Measurements from ENCODE around the gene TMBIM6. TPM values are rescaled to one million over a fixed set of nuclear protein-coding genes. Genes with fewer than 3 reads are reported as not detected.
A peak's percentile ranks its signal among the peaks of the same experiment; 100 is the strongest.
"Not testable (repeated sequence)": the region's sequence is repeated elsewhere in the genome, so short reads cannot be mapped to it uniquely, and the experiment has no call there.

TMBIM6 gene
- total RNA-seq, 1 donor from 2014 or later: 334 TPM

DNA sequence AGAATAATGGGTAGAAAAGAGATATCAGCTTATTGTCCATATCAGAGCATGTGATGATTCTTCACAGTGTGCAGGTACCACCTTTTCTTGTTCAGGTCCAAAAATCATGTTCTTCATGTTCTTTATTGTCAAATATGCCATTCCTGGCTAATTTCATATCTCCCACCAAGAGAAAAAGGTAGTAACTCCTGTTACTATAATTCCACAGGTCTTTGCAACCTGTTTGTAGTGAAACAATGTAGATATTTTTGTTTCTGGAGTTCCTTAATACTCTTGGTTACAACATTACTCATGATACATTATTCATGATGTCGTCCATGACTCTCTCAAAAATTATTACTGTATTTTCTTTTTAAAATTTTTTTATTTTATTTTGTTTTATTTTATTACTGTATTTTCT lies 11.3 kb upstream of the TMBIM6 start:
- no peak for DNase-seq

DNA sequence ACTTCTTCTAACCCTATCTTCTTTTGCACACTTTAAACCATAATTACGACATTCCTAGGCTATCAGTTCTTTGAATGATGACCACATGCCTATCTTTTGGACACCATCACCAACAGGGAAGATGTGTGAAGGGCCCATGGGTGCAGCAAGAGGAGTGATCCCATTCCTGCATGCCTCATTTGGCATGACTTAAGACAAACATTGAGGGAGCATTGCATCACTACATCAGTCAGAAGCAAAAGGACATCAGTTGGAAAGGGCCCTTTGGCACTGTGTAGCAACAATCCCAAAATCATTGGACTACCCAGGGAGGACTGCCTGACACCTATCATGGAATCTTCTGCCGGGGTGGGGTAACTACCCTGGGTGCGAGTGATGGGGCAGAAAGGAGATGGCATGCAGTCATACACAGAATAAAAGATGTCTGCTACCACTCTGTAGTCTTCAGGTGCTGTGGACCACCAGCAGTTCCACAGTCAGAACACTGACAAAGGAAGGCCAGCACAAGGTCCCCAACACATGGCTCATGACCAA lies 10.7 kb upstream of the TMBIM6 start:
- DNase-seq: no peak

DNA sequence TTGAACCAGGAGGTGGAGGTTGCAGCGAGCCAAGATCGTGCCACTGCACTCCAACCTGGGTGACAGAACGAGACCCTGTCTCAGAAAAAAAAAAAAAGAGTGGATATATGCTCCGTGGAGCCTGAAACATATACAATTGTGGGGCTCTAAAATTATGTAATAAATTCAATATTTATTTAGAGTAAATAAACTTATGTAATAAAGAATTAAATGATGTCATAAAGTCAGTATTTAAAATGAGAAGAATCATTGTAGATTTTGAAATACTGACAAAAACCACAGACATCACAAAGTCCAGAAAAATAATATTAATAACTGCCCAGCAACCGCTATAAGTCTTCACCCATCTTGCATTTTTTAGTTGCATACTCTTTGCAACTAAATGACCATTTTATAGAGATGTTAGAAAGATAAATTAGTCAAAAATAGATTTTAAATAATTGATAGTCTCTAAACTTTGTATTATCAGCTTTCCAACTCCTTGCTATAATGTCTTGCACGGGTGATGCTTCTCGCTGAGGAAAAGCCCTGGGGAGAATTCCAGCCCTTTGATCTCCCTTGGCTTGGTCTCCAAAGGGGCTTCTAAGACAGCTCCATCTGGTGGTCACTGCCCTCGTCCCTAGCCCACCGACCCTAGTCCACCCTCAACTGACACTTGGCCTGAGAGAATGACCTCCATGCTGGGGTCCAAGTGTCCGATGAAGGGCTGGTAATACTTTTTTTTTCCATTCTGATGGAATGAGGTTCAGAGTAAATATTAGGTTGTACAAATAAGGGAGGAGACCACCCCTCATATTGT lies 7.9 kb upstream of the TMBIM6 start:
- no peak for DNase-seq

- DNase-seq: not testable (repeated sequence)
These were observed 6.5 kb upstream of the TMBIM6 start for GRCh38 chr12:49734900-49735299.

- DNase-seq: not testable (repeated sequence)
These were observed 2.6 kb upstream of the TMBIM6 start for GRCh38 chr12:49738721-49739120.

DNA sequence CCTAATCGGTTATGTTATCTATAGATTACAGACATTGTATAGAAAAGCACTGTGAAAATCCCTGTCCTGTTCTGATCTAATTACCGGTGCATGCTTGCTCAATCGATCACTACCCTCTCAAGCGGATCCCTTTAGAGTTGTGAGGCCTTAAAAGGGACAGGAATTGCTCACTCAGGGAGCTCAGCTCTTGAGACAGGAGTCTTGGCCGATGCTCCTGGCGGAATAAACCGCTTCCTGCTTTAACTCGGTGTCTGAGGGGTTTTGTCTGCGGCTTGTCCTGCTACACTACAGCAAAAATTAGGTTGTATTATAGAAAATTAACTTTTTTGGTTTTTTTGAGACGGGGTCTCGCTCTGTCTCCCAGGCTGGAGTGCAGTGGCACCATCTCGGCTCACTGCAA lies 1.1 kb upstream of the TMBIM6 start:
- DNase-seq: not testable (repeated sequence)

DNA sequence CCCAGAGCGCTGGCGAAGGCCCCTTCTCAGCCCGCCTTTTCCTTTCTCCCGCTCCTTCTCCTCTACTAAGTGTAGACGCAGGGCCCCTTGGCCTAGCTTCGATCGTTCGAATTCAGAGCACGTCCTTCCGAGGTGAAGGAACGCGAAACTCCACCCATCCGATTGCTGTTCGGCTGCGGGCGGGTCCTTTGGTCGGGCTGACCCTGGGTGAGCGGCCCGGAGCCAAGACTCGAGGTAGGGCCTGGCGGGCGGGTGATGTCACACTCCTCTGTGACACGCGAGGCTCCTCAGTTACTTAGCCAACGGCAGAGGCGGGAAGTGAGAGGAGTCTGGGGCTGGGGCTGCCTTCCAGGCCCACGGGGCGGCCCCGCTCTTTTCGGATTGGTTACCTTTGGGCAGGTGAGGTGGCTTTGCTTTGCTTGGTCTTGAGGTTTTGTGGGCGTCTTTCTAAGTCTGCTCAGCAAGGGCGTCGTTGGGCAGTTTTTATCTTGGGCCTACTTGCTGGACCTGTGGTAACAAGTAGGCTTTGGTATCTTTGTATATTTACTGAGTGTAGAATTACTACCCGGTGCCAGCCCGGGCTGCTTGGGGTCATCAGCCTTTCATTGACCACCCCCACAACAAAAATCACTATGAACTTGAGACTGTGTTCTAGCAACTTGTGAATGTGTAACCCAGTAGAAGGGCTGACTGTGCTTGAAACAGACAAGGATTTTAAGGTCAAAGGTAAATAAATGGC lies 694 bp downstream of the TMBIM6 start:
- peak; percentile 75 for DNase-seq

- no peak for DNase-seq
These were observed 3.1 kb downstream of the TMBIM6 start for GRCh38 chr12:49744363-49744885.

DNA sequence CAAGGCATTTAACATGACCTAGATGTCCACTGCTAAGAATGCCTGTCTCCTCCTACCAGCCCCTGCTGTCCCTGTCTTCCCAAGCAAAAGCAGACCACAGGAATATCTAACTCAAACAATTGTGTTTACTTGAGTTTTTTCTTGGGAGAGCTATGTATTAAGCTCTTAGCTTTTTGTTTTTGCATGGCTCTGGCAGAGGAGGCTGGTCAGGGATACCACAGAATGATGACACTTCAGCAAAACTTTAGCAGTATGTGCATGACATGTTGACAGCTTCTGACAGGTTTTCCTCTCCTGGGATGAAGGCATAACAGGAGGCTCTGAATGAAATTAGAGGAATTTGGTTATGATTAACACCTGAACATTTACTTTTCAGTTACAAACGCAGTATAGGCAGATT lies 6.9 kb downstream of the TMBIM6 start:
- DNase-seq: no peak

- DNase-seq: no peak
These were observed 7.4 kb downstream of the TMBIM6 start for GRCh38 chr12:49748800-49749199.

- no peak for DNase-seq
These were observed 9.0 kb downstream of the TMBIM6 start for GRCh38 chr12:49750027-49750995.

GRCh38 chr12:49750996-49751393 lies 9.6 kb downstream of the TMBIM6 start:
- no peak for DNase-seq

GRCh38 chr12:49761677-49762467 lies 20.5 kb downstream of the TMBIM6 start:
- no peak for DNase-seq

- no peak for DNase-seq
These were observed 21.1 kb downstream of the TMBIM6 start for GRCh38 chr12:49762468-49762847.

DNA sequence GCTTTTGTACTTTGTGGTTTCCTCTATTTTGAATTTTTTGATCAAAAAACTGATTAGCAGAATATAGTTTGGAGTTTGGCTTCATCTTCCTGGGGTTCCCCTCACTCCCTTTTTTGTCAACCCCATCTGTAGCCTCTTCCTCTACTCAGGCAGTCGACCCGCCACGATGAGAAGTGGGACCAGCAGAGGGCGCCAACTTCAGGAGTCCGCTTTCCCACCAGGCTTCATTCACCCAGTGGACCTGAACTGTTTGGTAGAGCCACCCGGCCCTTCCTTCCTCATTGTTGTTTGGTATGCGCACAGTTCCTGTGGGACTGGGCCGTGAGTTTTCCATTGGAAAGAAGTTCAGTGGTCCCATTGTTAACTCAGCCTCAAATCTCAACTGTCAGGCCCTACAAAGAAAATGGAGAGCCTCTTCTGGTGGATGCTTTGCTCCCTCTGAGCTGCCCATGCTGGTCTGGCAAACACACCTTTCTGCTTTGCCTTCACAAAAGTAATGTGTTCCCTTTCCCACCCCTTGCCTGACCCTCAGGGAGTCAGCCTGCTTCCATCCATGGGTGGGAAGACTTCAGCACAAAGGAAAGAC lies 21.7 kb downstream of the TMBIM6 start:
- DNase-seq: peak; percentile 69

GRCh38 chr12:49764126-49764525 lies 22.8 kb downstream of the TMBIM6 start:
- DNase-seq: no peak

GRCh38 chr12:49766115-49766455 lies 24.7 kb downstream of the TMBIM6 start:
- no peak for DNase-seq

DNA sequence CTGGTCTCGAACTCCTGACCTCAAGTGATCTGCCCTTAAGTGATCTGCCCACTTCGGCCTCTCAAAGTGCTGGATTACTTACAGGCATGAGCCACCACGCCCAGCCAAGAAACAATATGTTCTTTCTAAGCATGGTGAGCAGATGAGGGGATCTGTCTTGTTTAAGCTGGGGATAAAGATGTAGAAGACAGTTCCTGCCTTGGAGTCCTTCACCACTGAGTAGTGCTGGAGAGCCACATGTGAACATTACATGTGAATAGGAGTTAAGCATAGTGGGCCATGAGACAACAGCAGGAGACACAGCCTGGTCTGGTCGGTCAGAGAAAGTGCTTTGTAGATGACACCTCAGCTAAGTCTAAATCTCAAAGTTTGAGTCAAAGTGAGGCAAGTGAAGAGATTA lies 26.0 kb downstream of the TMBIM6 start:
- no peak for DNase-seq

- DNase-seq: not testable (repeated sequence)
These were observed 31.7 kb downstream of the TMBIM6 start for GRCh38 chr12:49773102-49773501.

DNA sequence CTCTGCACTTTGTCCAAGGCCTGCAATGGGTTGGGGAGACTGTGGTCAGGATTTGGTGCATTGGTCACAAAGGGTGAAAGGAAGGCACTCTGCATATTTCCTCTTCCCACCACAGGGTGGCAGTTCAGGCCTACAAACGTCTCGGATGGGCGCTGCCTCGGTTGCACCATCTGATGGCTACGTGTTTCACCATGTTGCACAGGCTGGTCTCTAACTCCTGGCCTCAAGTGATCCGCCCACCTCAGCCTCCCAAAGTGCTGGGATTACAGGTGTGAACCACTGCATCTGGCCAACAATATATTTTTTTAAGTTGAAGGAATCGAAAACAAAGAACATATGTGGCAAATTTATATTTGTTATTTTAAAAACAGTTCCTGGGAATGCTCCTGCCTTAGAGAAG lies 35.1 kb downstream of the TMBIM6 start:
- peak; percentile 76 for DNase-seq

GRCh38 chr12:49776858-49777257 lies 35.5 kb downstream of the TMBIM6 start:
- DNase-seq: no peak
